Measurements from ENCODE around the gene OR12D1.

OR12D1 gene

GRCh38 chr6:29414588-29414987, at the start of gene OR12D1:
TSS of gene OR12D1 (plus strand) at chr6:29414928.
- TF ChIP-seq CTCF (IDR thresholded peaks at IDR 0.05): no peak
- H3K27me3 ChIP-seq: no peaks in the 10 kb centered on the region
- peaks cover 0 to 7% (median 0%) of the 10 kb centered on the region in 3 donors for H3K9me3 ChIP-seq
- no peak for DNase-seq
- H3K36me3 ChIP-seq: no peaks in the 10 kb centered on the region
- no peaks in the 10 kb centered on the region for H3K4me1 ChIP-seq
- H3K4me3 ChIP-seq: no peak within 1 kb of the TSS
- H3K27ac ChIP-seq: no peak within 1 kb of the TSS
- intact Hi-C loops (cut with DNase I; ENCODE audit: low total_unique reads): no loop called here

DNA sequence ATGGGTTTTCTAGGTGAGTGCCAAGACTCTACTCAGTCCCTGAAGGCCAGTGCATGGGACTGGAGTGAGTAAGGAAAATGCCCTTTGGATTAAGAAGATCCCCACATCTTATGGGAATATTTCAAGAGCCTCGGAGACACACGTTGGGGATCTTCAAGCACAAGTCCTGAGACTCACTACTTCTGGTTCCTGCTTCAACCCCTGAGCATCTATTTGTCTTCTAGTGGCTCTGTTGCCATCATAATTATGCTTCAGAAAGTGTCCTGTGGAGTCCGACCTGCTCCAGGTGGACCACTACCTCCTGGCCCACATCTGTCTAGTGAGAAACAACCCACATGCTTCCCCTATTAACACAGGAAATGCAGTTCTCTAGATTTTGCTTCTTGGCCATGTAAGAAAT, 46.0 kb upstream of the OR12D1 start, which contains the start of gene OR5V1:
OR5V1 (minus strand) TSS at position 101 of the 400 bp plus-strand sequence. CDS start 12,670 bp downstream, outside the sequence.
- intact Hi-C loops (cut with DNase I; ENCODE audit: low total_unique reads): no loop called here

DNA sequence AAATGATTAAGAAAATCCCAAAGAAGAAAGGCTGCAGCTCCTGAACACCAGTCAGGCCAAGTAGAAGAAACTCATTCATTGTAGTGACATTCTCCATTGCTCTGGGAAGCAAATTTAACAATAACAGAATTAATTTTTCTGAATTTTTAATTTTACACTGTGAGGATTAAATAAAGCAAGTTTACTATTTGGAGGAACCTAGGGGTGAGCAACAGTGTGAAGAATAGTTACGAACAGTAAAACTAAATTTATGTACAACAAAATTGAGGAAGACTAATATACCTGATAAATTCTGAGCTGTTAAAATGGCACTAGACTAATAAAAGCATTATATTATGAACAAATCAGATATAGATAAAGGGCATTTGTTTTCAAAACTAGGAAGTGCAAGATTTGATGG, 39.5 kb upstream of the OR12D1 start, which contains the start of gene OR12D3:
OR12D3 (minus strand) TSS at position 101 of the 400 bp plus-strand sequence; CDS start at position 97, 4 bp downstream.
- no peaks in the 10 kb centered on the region for H3K4me1 ChIP-seq
- H3K9me3 ChIP-seq: no peaks in the 10 kb centered on the region
- H3K4me3 ChIP-seq: no peak within 1 kb of the TSS
- no peak for TF ChIP-seq CTCF (IDR thresholded peaks at IDR 0.05)
- intact Hi-C loops (cut with DNase I; ENCODE audit: low total_unique reads): no loop called here
- no peak within 1 kb of the TSS for H3K27ac ChIP-seq
- H3K36me3 ChIP-seq: no peaks in the 10 kb centered on the region
- H3K27me3 ChIP-seq: no peaks in the 10 kb centered on the region
- DNase-seq: no peak

More for the DNA sequence above, 46.0 kb upstream of the OR12D1 start, which contains the start of gene OR5V1:
- TF ChIP-seq CTCF (IDR thresholded peaks at IDR 0.05): no peak
- Histone ChIP-seq H3K27me3 (no peaks in the 10 kb centered on the region), H3K27ac (no peak within 1 kb of the TSS), H3K36me3 (no peaks in the 10 kb centered on the region), H3K4me3 (no peak within 1 kb of the TSS), H3K4me1 (no peaks in the 10 kb centered on the region), H3K9me3 (no peaks in the 10 kb centered on the region)
- no peak for DNase-seq

GRCh38 chr6:29376003-29376402, 38.7 kb upstream of the OR12D1 start:
- Histone ChIP-seq H3K36me3 (no peaks in the 10 kb centered on the region), H3K4me1 (no peaks in the 10 kb centered on the region), H3K27ac (no peak overlapping the region), H3K9me3 (no peaks in the 10 kb centered on the region), H3K27me3 (no peaks in the 10 kb centered on the region), H3K4me3 (no peak overlapping the region)
- no peak for DNase-seq
- intact Hi-C loops (cut with DNase I; ENCODE audit: low total_unique reads): no loop called here
- TF ChIP-seq CTCF (IDR thresholded peaks at IDR 0.05): no peak

GRCh38 chr6:29388533-29388932, 26.2 kb upstream of the OR12D1 start:
- H3K9me3 ChIP-seq: no peaks in the 10 kb centered on the region
- no peak overlapping the region for H3K4me3 ChIP-seq
- H3K27ac ChIP-seq: no peak overlapping the region
- intact Hi-C loops (cut with DNase I; ENCODE audit: low total_unique reads): no loop called here
- no peaks in the 10 kb centered on the region for H3K27me3 ChIP-seq
- no peak for TF ChIP-seq CTCF (IDR thresholded peaks at IDR 0.05)
- H3K4me1 ChIP-seq: no peaks in the 10 kb centered on the region
- no peak for DNase-seq
- H3K36me3 ChIP-seq: no peaks in the 10 kb centered on the region

DNA sequence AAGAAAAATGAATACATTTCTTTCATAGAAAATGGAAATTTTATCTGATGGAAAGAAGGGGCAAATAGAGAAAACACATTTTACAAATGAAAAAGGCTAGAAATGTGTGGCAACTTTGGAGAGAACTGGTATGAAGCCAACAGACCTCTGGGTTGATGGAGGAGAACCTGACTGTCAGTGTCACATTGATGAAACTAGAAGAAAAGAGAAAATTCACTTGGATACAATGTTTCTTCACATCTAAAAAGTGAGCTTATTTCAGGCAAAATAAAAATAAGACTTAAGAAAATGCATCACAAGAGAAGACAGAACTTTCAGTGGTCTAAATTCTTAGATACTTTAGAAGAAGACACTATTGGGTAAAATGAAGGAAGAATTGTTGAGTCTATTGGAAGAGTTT, 19.4 kb upstream of the OR12D1 start, which contains the start of gene OR12D2:
OR12D2 (plus strand) TSS at position 301 of the 400 bp plus-strand sequence. CDS start 1,069 bp downstream, outside the sequence.
- TF ChIP-seq CTCF (IDR thresholded peaks at IDR 0.05): no peak
- Histone ChIP-seq H3K4me3 (no peak within 1 kb of the TSS), H3K27ac (no peak within 1 kb of the TSS), H3K4me1 (no peaks in the 10 kb centered on the region), H3K27me3 (no peaks in the 10 kb centered on the region), H3K36me3 (no peaks in the 10 kb centered on the region), H3K9me3 (no peaks in the 10 kb centered on the region)
- intact Hi-C loops (cut with DNase I; ENCODE audit: low total_unique reads): no loop called here
- no peak for DNase-seq

Measured in tibial artery (tissue), 4 donors.